Activated T-helper 17 cell treated with anti-CD3 and anti-CD28 coated beads, Interleukin-2, amount 50 U/mL, for 72 hours (primary cell): ENCODE data around the gene SCRG1. TPM values are rescaled to one million over a fixed set of nuclear protein-coding genes. Genes with fewer than 3 reads are reported as not detected.

ENCODE experiments used
- ATAC-seq: fragments of 150-1000 bp; cut with Tn5 transposase; replicated peaks from 2 replicates; pipeline ENCODE4 v1.10.0; 2021; ENCODE audit warnings: mild to moderate bottlenecking, moderate library complexity
- H3K27ac Mint-ChIP-seq: one replicate; pipeline ENCODE4 v1.8.0; 2022; ENCODE audit warnings: mixed read lengths
- H3K27me3 Mint-ChIP-seq: one replicate; pipeline ENCODE4 v1.8.0; 2022; ENCODE audit warnings: mixed read lengths
- H3K36me3 Mint-ChIP-seq: one replicate; pipeline ENCODE4 v1.8.0; 2022; ENCODE audit warnings: low read depth, mild to moderate bottlenecking, mixed read lengths
- H3K4me1 Mint-ChIP-seq: one replicate; pipeline ENCODE4 v1.8.0; 2022; ENCODE audit warnings: mixed read lengths
- H3K4me3 Mint-ChIP-seq: one replicate; pipeline ENCODE4 v1.8.0; 2022; ENCODE audit warnings: mild to moderate bottlenecking, mixed read lengths
- H3K9me3 Mint-ChIP-seq: one replicate; pipeline ENCODE4 v1.8.0; 2022; ENCODE audit warnings: mixed read lengths
- total RNA-seq, 2 donors: library from RNA; stranded (reverse); gene quantifications; one replicate each; pipeline ENCODE4 v1.2.3, GENCODE V29; 2022

The SCRG1 gene
- total RNA-seq, 2 donors from 2014 or later = not detected

DNA sequence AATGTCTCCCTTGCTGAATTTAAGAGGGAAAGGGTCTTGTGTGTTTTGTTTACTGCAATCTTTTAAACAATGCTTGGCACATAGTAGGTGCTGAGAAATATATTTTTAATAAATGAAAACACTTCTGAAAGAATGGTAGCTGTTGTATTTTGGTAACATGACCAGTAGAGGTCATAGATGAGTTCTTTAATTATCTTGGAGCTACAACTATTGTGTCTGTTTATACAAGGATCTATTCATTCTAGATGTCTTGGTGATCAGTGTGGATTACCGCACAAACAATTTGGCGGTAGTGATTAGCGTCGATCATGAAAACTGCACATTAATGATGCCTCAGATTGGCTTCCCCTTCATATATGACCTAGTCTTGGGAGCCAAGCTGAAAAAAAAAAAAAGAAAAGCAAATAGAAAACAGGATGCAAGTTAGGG lies 21.4 kb upstream of the SCRG1 start:
- Mint-ChIP-seq H3K27ac (peak overlapping the region; percentile 23), H3K4me3 (no peak overlapping the region), H3K9me3 (no peaks in the 10 kb centered on the region), H3K36me3 (no peaks in the 10 kb centered on the region), H3K4me1 (peaks cover 4% of the 10 kb centered on the region), H3K27me3 (no peaks in the 10 kb centered on the region)
- peak; percentile 11 for ATAC-seq

GRCh38 chr4:173418639-173419038 lies 19.7 kb upstream of the SCRG1 start:
- H3K36me3 Mint-ChIP-seq = no peaks in the 10 kb centered on the region
- ATAC-seq = no peak
- H3K27ac Mint-ChIP-seq = no peak overlapping the region
- H3K9me3 Mint-ChIP-seq = no peaks in the 10 kb centered on the region
- H3K4me1 Mint-ChIP-seq = peaks cover 4% of the 10 kb centered on the region
- no peak overlapping the region for H3K4me3 Mint-ChIP-seq
- no peaks in the 10 kb centered on the region for H3K27me3 Mint-ChIP-seq

- Mint-ChIP-seq H3K9me3 (no peaks in the 10 kb centered on the region), H3K4me1 (peaks cover 4% of the 10 kb centered on the region), H3K27ac (no peak overlapping the region), H3K36me3 (no peaks in the 10 kb centered on the region), H3K27me3 (no peaks in the 10 kb centered on the region), H3K4me3 (no peak overlapping the region)
- ATAC-seq = no peak
These were observed 18.9 kb upstream of the SCRG1 start for GRCh38 chr4:173417833-173418232.

DNA sequence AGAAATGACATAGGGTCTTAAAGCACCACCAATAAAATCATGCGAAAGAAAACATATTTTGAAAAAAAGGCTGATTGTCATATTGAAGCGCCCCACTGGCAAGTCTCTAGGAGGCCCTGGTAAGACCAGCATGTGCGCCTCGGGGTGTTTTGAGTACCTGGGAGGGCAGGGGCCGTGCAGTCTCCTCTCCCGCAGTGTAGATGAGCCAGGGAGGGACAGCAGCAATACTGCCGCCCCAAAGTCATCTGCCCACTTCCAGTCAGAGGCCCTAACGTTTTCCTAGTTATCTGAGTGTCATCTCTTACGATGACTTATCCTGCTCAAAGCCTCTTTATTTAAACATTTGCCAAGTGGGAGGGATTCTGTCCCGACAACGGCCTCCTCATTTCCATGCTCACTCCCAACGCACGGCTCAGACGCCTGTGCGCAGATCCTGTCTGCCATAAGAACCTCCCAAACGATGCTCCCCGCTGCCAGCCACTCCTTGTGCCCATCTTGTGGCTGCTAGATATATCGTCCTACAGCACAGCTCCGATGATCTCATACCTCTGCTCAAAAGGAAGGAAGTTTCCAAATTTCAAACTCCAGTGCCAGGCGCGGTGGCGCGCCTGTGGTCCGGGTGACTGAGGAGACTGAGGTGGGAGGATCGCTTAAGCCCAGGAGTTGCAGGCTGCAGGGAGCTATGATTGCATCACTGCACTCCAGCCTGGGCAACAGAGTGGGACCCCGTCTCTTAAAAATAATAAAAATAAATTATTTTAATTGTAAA lies 17.2 kb upstream of the SCRG1 start:
- Mint-ChIP-seq H3K9me3 (no peaks in the 10 kb centered on the region), H3K36me3 (no peaks in the 10 kb centered on the region), H3K27me3 (no peaks in the 10 kb centered on the region), H3K4me3 (no peak overlapping the region), H3K27ac (no peak overlapping the region), H3K4me1 (peaks cover 4% of the 10 kb centered on the region)
- ATAC-seq = no peak

- Mint-ChIP-seq H3K27me3 (no peaks in the 10 kb centered on the region), H3K4me3 (no peak overlapping the region), H3K36me3 (no peaks in the 10 kb centered on the region), H3K4me1 (no peaks in the 10 kb centered on the region), H3K27ac (no peak overlapping the region), H3K9me3 (no peaks in the 10 kb centered on the region)
- ATAC-seq = no peak
These were observed 16.2 kb upstream of the SCRG1 start for GRCh38 chr4:173415092-173415491.

- H3K4me1 Mint-ChIP-seq = no peaks in the 10 kb centered on the region
These were observed 15.5 kb upstream of the SCRG1 start for GRCh38 chr4:173414456-173414855.

GRCh38 chr4:173413036-173413435 lies 14.1 kb upstream of the SCRG1 start:
- no peaks in the 10 kb centered on the region for H3K9me3 Mint-ChIP-seq
- no peak for ATAC-seq

More at GRCh38 chr4:173414456-173414855, 15.5 kb upstream of the SCRG1 start:
- H3K27me3 Mint-ChIP-seq = no peaks in the 10 kb centered on the region
- H3K27ac Mint-ChIP-seq = no peak overlapping the region
- H3K9me3 Mint-ChIP-seq = no peaks in the 10 kb centered on the region
- H3K36me3 Mint-ChIP-seq = no peaks in the 10 kb centered on the region
- no peak for ATAC-seq
- no peak overlapping the region for H3K4me3 Mint-ChIP-seq

GRCh38 chr4:173411106-173411693 lies 12.3 kb upstream of the SCRG1 start:
- Mint-ChIP-seq H3K27ac (no peak overlapping the region), H3K9me3 (no peaks in the 10 kb centered on the region), H3K4me3 (no peak overlapping the region), H3K36me3 (peaks cover under 1% of the 10 kb centered on the region), H3K27me3 (no peaks in the 10 kb centered on the region), H3K4me1 (peaks cover 1% of the 10 kb centered on the region)
- ATAC-seq = no peak

More at GRCh38 chr4:173413036-173413435, 14.1 kb upstream of the SCRG1 start:
- no peak overlapping the region for H3K4me3 Mint-ChIP-seq
- no peaks in the 10 kb centered on the region for H3K36me3 Mint-ChIP-seq
- no peaks in the 10 kb centered on the region for H3K27me3 Mint-ChIP-seq
- H3K27ac Mint-ChIP-seq = no peak overlapping the region
- no peaks in the 10 kb centered on the region for H3K4me1 Mint-ChIP-seq

DNA sequence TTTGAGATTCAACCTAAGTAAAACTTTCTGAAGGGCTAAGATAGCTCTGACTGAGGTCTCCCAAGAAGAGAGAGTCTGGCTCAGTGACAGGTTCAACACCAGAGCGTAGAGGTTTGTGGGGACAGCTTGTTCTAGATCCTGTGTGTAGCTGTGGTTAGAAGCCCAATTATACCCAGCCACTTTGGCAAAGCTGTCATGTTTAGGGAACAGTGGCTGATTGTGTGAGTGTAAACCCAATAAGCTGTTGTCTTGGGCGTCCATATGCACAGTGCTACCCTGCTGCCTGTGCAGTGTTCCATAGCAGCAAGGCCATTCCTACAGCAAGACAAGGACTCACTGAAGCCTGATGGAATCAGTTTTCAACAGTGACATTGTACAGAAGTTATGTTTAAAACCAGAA lies 11.2 kb upstream of the SCRG1 start:
- no peaks in the 10 kb centered on the region for H3K27me3 Mint-ChIP-seq
- H3K27ac Mint-ChIP-seq = no peak overlapping the region
- peaks cover 7% of the 10 kb centered on the region for H3K36me3 Mint-ChIP-seq
- no peak for ATAC-seq
- H3K4me1 Mint-ChIP-seq = peaks cover 8% of the 10 kb centered on the region
- no peak overlapping the region for H3K4me3 Mint-ChIP-seq
- H3K9me3 Mint-ChIP-seq = no peaks in the 10 kb centered on the region

- peak overlapping the region; percentile 23 for H3K4me3 Mint-ChIP-seq
These were observed 7.1 kb upstream of the SCRG1 start for GRCh38 chr4:173405840-173406606.

DNA sequence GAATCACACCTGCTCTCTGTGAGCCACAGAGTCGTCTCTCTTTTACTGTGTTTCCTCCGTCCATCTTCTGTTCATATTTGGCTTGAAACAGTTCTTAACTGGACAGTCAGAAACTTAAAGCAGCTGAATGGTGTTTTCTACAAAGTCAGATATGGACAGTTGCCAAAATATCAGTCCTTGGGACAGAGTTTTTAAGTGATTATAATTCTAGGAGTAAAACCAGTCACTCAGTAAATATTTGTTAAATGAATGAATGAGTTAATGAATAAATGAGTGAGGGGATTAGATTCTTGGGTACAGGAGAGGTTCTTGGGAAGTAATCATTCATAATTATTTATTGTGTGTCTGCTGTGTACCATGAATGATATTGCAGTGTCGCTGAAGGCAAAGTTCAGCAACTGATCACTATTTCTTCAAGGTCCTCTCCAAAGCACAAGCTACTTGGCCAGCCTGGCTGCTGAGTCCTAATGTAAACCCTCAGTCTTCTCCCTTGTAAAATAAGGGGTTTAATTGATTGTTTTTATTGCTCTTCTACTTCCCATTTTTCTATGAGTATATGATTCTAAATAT lies 5.5 kb upstream of the SCRG1 start:
- no peak overlapping the region for H3K27ac Mint-ChIP-seq
- H3K9me3 Mint-ChIP-seq = no peaks in the 10 kb centered on the region
- H3K27me3 Mint-ChIP-seq = no peaks in the 10 kb centered on the region
- peaks cover 7% of the 10 kb centered on the region for H3K36me3 Mint-ChIP-seq
- no peak for ATAC-seq
- H3K4me3 Mint-ChIP-seq = no peak overlapping the region
- peaks cover 8% of the 10 kb centered on the region for H3K4me1 Mint-ChIP-seq

More at GRCh38 chr4:173405840-173406606, 7.1 kb upstream of the SCRG1 start:
- ATAC-seq = peak; percentile 89
- Mint-ChIP-seq H3K4me1 (peaks cover 8% of the 10 kb centered on the region), H3K27ac (peak overlapping the region; percentile 60), H3K27me3 (no peaks in the 10 kb centered on the region), H3K36me3 (peaks cover 7% of the 10 kb centered on the region), H3K9me3 (no peaks in the 10 kb centered on the region)

DNA sequence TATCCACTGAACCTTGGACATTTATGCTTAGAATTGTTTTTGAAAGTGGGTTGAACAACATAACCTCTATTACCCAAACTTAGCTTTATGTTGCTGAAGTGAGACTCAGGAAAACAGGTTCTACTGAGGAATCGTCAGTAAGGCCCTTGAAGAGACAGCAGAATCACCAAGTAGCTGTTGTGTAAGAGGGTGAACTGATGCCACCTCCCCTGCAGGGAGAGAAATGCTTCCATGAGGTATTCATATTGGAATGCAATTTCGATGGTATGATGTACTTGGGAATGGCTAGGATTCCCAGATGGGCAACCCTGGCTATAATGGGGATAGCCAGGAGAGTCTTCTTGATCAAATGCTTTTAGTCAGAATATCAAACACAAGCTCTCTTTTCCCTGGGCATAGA lies 4.1 kb upstream of the SCRG1 start:
- Mint-ChIP-seq H3K36me3 (peaks cover 7% of the 10 kb centered on the region), H3K9me3 (no peaks in the 10 kb centered on the region), H3K4me3 (no peak overlapping the region), H3K27ac (no peak overlapping the region), H3K27me3 (no peaks in the 10 kb centered on the region), H3K4me1 (peaks cover 8% of the 10 kb centered on the region)
- no peak for ATAC-seq

- Mint-ChIP-seq H3K4me1 (peaks cover 6% of the 10 kb centered on the region), H3K4me3 (no peak overlapping the region), H3K27ac (no peak overlapping the region), H3K36me3 (peaks cover 7% of the 10 kb centered on the region), H3K9me3 (no peaks in the 10 kb centered on the region), H3K27me3 (no peaks in the 10 kb centered on the region)
- ATAC-seq = no peak
These were observed 2.1 kb upstream of the SCRG1 start for GRCh38 chr4:173401063-173401462.

- Mint-ChIP-seq H3K27me3 (no peaks in the 10 kb centered on the region), H3K4me3 (no peak overlapping the region), H3K4me1 (no peaks in the 10 kb centered on the region), H3K9me3 (no peaks in the 10 kb centered on the region), H3K36me3 (peaks cover 6% of the 10 kb centered on the region), H3K27ac (no peak overlapping the region)
- ATAC-seq = no peak
These were observed 696 bp downstream of the SCRG1 start for GRCh38 chr4:173398220-173398619.
